HCT116 (cell line): ENCODE data around the gene TNFRSF12A.

Experiments
- ATF3 ChIP-seq: IDR thresholded peaks from 2 replicates; pipeline ENCODE4 v1.6.1; 2012
- CTCF ChIP-seq, 3 experiments: fragments of 200-600 bp in 1 of 3; sonication (generic) in 1 of 3; IDR thresholded peaks in 2 of 3; conservative IDR thresholded peaks in 1 of 3; 2 replicates each; pipeline ENCODE4 v1.5.1; 2012 to 2017; ENCODE audit warnings: low read depth in 2 of 3, low read length in 2 of 3, antibody characterized with exemption in 1 of 3, borderline replicate concordance in 1 of 3, control low read depth in 1 of 3, mild to moderate bottlenecking in 1 of 3, mixed read lengths in 1 of 3, mixed run types in 1 of 3, moderate library complexity in 1 of 3; ENCODE audit not compliant: insufficient read depth in 1 of 3
- EGR1 ChIP-seq: IDR thresholded peaks from 2 replicates; pipeline ENCODE4 v1.6.1; 2012; ENCODE audit warnings: low read depth
- EZH2phosphoT487 ChIP-seq: fragments of 200-600 bp; IDR thresholded peaks from 2 replicates; pipeline ENCODE4 v1.6.1; 2018; ENCODE audit warnings: antibody characterized with exemption, borderline replicate concordance
- JUND ChIP-seq: IDR thresholded peaks from 2 replicates; pipeline ENCODE4 v1.6.1; 2012
- POLR2A ChIP-seq: IDR thresholded peaks from 2 replicates; pipeline ENCODE4 v1.7.0; 2011; ENCODE audit warnings: borderline replicate concordance; ENCODE audit not compliant: insufficient read depth, insufficient read length; ENCODE audit errors: extremely low read depth
- RAD21 ChIP-seq: IDR thresholded peaks from 2 replicates; pipeline ENCODE4 v1.6.1; 2012; ENCODE audit warnings: low read depth, mild to moderate bottlenecking
- SP1 ChIP-seq: IDR thresholded peaks from 2 replicates; pipeline ENCODE4 v1.6.1; 2012; ENCODE audit warnings: low read depth
- YY1 ChIP-seq: IDR thresholded peaks from 2 replicates; pipeline ENCODE4 v1.6.1; 2011; ENCODE audit warnings: low read length, low read depth, moderate library complexity, mild to moderate bottlenecking; ENCODE audit not compliant: insufficient replicate concordance; ENCODE audit errors: extremely low read depth

DNA sequence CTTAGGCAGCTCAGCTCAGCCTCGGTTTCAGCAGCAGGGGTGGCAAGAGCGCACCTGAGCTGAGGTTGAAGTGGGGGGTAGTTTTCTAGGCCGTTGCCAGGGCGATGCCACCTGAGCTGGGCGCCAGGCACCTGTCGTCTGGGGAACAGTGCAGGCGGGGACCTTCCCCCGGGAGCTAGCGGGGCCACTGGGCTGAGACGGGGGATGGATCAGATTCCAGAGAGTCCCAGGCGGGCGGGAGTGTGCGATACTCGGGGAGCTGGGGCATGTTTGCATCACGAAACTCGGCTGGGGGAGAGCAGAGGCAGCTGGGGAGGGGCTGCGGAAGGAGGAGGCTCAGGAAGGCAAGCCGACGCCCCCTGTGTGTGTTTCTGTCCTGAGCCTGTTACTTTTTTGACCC lies 7.9 kb upstream of the TNFRSF12A start:
- no peak for TF ChIP-seq CTCF (IDR thresholded peaks at IDR 0.05 in 2 of 3, conservative IDR thresholded peaks at IDR 0.05 in 1 of 3; ENCODE audit: borderline replicate concordance in 1 of 3, insufficient read depth in 1 of 3, low read depth in 2 of 3, low read length in 2 of 3)
- no peak for TF ChIP-seq JUND
- no peak for TF ChIP-seq EGR1
- TF ChIP-seq POLR2A = no peak
- no peak for TF ChIP-seq ATF3
- TF ChIP-seq SP1 = no peak
- TF ChIP-seq YY1 = no peak
- no peak for TF ChIP-seq RAD21
- no peak for TF ChIP-seq EZH2phosphoT487
